Measurements from ENCODE around the gene TTLL9. TPM values are rescaled to one million over a fixed set of nuclear protein-coding genes. Genes with fewer than 3 reads are reported as not detected.
A peak's percentile ranks its signal among the peaks of the same experiment; 100 is the strongest.

Gene TTLL9, protein sequence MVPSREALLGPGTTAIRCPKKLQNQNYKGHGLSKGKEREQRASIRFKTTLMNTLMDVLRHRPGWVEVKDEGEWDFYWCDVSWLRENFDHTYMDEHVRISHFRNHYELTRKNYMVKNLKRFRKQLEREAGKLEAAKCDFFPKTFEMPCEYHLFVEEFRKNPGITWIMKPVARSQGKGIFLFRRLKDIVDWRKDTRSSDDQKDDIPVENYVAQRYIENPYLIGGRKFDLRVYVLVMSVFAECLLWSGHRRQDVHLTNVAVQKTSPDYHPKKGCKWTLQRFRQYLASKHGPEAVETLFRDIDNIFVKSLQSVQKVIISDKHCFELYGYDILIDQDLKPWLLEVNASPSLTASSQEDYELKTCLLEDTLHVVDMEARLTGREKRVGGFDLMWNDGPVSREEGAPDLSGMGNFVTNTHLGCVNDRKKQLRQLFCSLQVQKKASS
- total RNA-seq, result not detected

DNA sequence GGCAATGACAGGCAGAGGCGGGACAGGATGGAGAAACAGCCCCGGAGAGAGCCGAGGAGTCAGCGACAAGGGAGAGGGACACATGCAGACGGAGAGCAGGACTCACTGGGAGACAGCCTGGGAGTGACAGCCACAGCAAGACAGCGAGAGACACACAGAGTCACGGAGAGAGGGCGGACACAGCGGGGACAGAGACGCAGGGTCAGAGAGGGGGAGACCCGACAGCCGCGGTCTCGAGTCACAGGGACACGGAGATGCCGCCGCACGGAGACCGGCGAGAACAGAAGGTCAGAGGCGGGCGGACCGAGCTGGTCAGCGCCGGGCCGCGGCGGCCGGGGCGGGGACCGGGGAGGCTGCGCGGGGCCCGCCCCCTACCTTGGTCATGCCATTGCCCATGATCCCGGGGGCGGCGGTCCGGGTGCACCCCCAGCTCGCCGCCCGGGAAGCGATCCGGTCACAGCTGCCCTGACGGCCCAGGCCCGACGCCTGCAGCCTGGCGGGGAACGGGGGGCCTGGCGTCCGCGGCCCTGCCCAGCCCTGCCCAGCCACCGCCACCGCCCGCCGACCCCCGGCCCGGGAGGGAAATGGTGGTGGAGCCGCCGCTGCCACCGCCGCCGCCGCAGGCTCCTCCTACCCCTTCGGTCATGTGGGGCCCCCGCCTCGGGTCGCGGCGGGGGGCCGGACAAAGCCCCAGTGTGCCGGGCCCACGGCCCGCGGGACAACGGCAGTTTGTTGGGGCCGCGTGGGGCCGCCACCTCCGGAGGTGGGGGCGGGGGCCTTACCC, at the start of gene TTLL9, which contains the start of gene DUSP15:
Gene TTLL9, plus strand, starts transcription at position 693 of the 784 bp plus-strand sequence. CDS start 493 bp downstream, outside the sequence.
Gene DUSP15, minus strand, starts transcription at position 586 of the 784 bp plus-strand sequence. Its CDS starts 190 bp downstream, at position 396.
- no peak for ATAC-seq (ENCODE audit: insufficient number of reproducible peaks, low FRiP score, low read depth)
- TF ChIP-seq, protein P1, sequence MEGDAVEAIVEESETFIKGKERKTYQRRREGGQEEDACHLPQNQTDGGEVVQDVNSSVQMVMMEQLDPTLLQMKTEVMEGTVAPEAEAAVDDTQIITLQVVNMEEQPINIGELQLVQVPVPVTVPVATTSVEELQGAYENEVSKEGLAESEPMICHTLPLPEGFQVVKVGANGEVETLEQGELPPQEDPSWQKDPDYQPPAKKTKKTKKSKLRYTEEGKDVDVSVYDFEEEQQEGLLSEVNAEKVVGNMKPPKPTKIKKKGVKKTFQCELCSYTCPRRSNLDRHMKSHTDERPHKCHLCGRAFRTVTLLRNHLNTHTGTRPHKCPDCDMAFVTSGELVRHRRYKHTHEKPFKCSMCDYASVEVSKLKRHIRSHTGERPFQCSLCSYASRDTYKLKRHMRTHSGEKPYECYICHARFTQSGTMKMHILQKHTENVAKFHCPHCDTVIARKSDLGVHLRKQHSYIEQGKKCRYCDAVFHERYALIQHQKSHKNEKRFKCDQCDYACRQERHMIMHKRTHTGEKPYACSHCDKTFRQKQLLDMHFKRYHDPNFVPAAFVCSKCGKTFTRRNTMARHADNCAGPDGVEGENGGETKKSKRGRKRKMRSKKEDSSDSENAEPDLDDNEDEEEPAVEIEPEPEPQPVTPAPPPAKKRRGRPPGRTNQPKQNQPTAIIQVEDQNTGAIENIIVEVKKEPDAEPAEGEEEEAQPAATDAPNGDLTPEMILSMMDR (IDR thresholded peaks at IDR 0.05), result no peak
- DNase-seq (ENCODE audit: low spot score), result no peak
- peaks cover 8 to 31% of the 10 kb centered on the region in 2 donors for H3K4me1 ChIP-seq (ENCODE audit: control insufficient read depth in 1 of 2, low read depth in 2 of 2)
- no peaks in the 10 kb centered on the region for H3K36me3 ChIP-seq
- H3K27me3 ChIP-seq (replicated peaks; ENCODE audit: insufficient read depth), result no peaks in the 10 kb centered on the region
- H3K27ac ChIP-seq, result peak within 1 kb of the TSS; percentile 37 to 58
- no peaks in the 10 kb centered on the region for H3K9me3 ChIP-seq
- peak within 1 kb of the TSS; percentile 77 for H3K4me3 ChIP-seq

DNA sequence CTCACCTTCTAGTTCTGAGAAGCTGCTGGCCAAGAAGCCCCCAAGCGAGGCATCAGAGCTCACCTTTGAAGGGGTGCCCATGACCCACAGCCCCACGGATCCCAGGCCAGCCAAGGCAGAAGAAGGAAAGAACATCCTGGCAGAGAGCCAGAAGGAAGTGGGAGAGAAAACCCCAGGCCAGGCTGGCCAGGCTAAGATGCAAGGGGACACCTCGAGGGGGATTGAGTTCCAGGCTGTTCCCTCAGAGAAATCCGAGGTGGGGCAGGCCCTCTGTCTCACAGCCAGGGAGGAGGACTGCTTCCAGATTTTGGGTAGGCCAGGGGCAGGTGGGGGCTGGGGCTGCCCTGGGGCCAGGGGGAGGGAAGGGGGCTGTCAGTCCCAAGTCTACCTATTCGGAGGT, 49.0 kb upstream of the TTLL9 start:
- no peaks in the 10 kb centered on the region for H3K9me3 ChIP-seq
- H3K36me3 ChIP-seq, result no peaks in the 10 kb centered on the region
- peak overlapping the region; percentile 75 for H3K27ac ChIP-seq
- H3K4me1 ChIP-seq (ENCODE audit: control insufficient read depth in 1 of 2, low read depth in 2 of 2), result peaks cover 0 to 47% of the 10 kb centered on the region in 2 donors
- no peak for DNase-seq (ENCODE audit: low spot score)
- no peak overlapping the region for H3K4me3 ChIP-seq
- no peaks in the 10 kb centered on the region for H3K27me3 ChIP-seq (replicated peaks; ENCODE audit: insufficient read depth)
- no peak for ATAC-seq (ENCODE audit: insufficient number of reproducible peaks, low FRiP score, low read depth)
- TF ChIP-seq, protein P1 (IDR thresholded peaks at IDR 0.05), result no peak

DNA sequence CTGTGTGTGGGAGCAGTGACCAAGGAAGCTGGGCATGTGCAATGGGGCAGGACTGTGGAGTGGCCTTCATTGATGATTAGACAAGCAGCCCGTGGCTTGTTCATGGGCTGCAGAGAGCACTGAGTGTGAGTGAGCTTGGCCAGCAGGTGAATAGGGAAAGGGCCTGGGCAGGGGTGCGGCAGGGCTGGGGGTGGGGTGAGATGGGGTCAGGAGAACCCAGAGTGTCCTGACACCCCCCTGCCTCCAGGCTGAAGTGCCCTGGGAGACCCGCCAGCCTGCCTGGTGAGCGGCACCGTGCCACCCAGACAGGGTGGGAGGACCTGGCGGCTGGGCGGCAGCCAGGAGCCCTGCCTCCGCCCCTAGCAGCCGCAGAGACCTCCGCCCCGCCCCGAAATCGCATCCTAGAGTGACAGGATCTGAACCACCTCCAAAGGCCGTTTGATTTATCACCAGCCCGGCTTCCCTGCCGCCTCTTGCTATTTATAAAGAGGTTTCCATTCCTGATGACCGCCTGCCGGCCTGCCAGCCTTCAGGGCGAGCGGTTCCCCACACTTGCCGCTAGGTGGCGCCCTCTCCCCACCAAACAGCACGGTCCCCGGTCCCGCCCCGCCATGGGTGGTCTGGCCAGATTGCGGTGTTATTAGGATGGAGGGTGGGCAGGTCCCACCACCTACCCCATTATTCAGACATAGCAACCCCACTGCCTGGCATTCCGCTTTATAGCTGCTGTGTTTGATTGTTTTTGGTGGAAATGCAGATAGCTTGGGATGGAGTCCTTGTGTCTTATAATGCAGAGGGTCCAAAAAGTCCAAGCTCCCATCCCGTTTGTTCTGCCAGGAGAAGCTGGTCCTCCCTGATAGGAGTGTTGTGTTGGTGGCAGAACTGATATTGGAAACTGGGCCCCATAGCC, 47.8 kb upstream of the TTLL9 start:
- H3K27me3 ChIP-seq (replicated peaks; ENCODE audit: insufficient read depth), result no peaks in the 10 kb centered on the region
- H3K9me3 ChIP-seq, result no peaks in the 10 kb centered on the region
- H3K4me1 ChIP-seq (ENCODE audit: control insufficient read depth in 1 of 2, low read depth in 2 of 2), result peaks cover 0 to 47% of the 10 kb centered on the region in 2 donors
- ATAC-seq (ENCODE audit: insufficient number of reproducible peaks, low FRiP score, low read depth) (peak; percentile 85), DNase-seq (ENCODE audit: low spot score) (peak; percentile 74)
- H3K36me3 ChIP-seq, result no peaks in the 10 kb centered on the region
- H3K27ac ChIP-seq, result peak overlapping the region; percentile 75
- H3K4me3 ChIP-seq, result peak overlapping the region; percentile 22
- TF ChIP-seq, protein P1 (IDR thresholded peaks at IDR 0.05), result peak; percentile 99

DNA sequence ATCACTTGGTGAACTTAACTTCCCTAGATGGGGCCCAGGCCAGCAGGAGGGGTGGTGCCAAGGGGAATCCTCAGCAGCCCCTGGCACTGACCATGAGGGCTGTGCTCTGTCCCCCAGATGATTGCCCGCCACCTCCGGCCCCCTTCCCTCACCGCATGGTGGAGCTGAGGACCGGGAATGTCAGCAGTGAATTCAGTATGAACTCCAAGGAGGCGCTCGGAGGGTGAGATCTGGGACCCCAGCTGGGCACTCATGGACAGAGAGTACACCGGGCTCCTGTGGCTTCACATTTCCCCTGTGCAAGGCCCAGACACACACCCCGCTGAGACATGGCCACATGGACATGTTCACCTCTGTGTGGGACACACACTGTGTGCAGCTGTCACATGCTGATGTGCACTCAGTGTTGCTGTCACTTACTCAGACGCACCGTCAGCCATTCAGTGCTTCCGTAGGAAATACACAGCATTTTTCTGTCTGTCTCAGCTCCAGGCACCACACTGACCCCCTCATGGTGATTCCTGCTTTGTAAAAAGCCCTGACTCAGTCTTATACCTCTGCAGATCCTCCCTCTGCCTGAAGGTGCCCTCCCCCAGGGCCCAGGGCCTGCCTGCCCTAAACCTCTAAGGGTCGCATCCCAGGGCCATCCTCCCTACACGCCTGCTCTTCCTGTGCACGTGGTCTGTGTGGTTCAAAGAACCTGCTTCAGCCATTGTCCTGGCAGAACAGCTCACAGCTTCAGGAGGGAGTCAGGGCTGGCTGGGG, 46.9 kb upstream of the TTLL9 start:
- Histone ChIP-seq H3K9me3 (no peaks in the 10 kb centered on the region), H3K27me3 (replicated peaks; ENCODE audit: insufficient read depth) (no peaks in the 10 kb centered on the region), H3K27ac (peak overlapping the region; percentile 41 to 45), H3K4me1 (ENCODE audit: control insufficient read depth in 1 of 2, low read depth in 2 of 2) (peaks cover 0 to 46% of the 10 kb centered on the region in 2 donors), H3K4me3 (no peak overlapping the region), H3K36me3 (no peaks in the 10 kb centered on the region)
- TF ChIP-seq, protein P1 (IDR thresholded peaks at IDR 0.05), result no peak
- DNase-seq (ENCODE audit: low spot score) (no peak), ATAC-seq (ENCODE audit: insufficient number of reproducible peaks, low FRiP score, low read depth) (no peak)

Data from thoracic aorta (tissue), 2 donors.